UCSD-AML1 (cell line): ENCODE measurements around the gene AP3D1.

ENCODE experiments used
- DNase-seq: peaks from one replicate; lab custom pipeline; 2025; ENCODE audit not compliant: unreplicated experiment; lab: John Stamatoyannopoulos, UW

The AP3D1 gene

DNA sequence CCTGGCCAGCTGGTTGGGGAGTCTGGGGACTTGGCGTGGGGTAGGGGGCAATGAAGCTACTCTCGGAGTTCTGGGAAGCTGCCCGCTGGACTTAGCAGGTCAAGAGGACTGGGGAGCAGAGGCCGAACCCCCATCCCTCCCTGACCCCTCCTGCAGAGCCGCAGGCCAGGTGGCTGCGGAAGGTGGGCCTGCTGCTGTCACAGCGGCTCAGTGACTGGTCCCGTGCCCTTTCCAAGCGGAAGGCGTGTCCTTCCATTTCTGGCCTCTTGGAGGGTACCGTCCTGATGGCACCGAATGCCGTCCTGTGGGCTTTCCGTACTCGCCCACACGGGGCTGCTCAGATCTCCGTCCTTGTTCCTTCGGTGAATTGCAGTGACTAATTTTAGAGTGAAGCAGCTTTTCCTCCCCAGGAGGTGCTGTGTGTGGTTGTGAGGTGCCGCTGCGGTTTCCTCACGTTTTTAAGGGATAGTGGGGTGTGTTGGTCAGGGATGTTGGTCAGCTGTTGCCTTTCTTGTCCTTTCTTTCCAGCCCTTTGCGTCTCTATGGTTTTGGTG is 33.1 kb upstream of the AP3D1 start:
- no peak for DNase-seq

DNA sequence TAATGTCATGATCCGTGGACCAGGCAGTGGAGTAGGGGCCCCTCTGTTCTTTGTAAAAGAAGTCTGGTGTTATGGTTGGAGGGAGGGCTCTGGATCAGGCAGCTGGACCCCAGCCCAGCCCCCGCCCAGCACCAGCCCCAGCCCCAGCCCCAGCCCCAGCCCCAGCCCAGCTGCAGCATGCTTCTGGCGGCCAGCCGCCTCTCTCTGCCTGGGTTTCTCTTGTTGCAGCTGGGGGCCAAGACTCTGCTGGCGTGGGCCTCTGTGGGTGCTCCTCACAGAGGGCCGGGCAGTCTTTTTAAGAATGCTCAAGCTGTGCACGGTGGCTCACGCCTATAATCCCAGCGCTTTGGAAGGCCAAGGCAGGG is 30.2 kb upstream of the AP3D1 start:
- DNase-seq, result no peak

DNA sequence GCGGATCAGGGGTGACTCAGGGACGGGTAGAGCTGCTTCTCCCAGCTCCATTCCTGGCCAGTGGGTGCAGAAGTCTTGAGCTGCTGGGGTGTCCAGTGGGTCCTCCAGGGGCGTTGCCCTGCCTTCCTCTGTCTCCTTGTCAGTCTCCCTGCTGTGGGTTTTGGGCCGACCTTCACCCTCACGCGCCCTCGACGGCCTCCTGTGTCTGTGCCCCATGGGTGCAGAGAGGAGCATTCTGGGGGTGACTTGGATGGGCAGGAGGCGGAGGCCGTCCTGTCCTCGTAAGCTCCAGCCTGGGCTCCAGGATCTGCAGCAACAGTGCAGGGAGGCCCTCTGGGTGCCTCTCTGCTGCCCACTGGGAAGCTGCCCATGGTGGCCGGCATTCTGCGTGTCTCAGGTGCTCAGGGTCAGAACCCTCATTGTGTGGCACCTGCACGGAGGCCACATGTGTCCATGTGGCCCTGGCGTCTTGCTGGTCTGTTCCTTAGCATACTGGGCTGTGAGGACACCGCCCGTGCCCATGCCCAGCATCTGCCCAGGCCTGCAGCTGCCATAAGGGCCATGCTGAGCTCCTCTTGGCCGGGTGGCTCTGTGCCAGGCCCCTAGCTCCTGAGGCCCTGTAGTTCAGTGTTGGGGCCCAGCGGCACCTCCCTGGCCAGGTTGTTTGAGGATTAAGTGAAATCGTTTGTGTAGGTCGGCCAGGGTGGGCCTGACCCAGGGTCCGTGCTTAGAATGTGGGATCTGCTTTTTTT is 29.7 kb upstream of the AP3D1 start:
- DNase-seq, result no peak

DNA sequence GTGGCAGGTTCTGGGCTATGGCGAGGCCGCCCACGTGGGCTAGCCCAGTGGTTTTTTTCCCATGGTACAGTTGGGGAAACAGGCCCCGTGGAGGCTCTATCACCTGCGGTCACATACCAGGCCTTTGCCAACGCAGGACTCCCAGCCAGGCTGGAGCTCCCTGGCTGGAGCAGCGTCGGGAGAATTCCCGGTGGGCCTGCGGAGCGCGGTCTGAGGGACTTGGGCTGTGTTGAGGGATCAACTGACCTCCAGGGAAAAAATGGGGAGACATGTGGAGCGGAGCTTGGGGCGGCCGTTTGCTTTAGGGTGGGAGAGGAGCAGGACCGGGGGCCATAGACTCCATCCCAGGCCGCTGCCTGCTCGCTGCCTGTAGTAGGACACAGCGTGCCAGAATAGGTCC is 28.7 kb upstream of the AP3D1 start:
- no peak for DNase-seq

DNA sequence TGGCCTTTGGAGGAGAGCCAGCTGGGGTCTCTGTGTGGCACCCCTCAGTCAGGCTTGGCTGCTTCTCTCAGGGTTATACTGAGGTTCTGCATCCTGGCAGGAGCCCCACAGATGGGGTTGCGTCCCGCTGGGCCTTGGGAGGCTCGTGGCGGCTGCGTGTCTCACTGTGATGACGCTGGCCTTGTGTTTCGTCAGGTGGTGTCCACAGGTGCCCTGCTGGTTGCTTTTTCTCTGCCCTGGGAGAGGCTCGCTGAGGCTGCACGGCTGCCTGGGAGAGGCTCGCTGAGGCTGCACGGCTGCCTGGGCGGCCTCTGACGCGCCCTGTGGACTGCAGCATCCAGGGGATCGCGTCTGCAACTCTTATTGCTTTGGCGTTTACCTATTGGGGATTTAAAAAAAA is 27.7 kb upstream of the AP3D1 start:
- no peak for DNase-seq

DNA sequence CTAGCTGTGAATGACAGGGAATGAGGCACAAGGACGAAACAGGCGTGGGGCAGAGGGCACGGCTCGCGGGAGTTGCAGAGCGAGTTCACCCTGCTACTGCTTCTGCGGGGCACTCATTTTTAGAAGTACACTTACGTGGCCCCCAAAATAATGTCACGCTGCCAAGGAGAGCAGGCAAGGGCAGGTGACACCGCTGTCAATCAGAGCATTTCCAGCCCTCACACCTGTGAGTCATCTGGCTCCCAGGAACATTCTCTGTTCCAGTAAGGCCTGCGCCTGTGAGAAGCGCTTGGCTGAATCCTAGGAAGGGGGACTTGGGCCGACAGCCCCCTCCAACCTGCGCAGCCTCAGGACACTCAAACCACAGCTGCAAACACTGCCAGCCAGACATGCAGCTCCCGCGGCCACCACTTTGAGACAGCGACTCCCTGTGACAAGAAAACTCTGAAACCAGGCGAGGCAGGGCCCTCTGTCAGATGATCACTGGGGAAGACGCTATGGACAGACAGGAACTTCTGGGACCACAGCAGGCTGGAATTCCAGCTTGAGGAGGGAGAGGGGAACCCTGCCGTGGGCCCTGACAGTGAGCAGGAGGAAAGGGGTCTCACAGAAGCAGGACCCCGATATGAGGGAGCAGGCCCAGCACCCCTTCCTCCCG is 25.1 kb upstream of the AP3D1 start:
- DNase-seq, result no peak

DNA sequence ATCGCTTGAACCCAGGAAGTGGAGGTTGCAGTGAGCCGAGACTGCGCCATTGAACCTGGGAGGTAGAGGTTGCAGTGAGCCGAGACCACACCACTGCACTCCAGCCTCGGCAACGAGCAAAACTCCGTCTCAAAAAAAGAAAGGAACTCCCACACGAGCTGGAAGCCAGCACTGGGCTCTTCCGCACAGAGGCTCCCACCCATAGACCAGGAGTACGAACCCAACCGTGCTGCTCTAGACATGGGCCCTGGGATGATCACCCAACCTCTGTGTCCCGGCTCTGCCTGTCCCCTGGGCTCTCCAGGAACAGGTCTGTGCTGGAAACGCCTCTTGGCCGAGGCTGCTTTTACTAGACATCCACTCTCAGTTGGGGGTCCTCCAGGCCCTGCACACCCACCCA is 24.4 kb upstream of the AP3D1 start:
- DNase-seq, result no peak

DNA sequence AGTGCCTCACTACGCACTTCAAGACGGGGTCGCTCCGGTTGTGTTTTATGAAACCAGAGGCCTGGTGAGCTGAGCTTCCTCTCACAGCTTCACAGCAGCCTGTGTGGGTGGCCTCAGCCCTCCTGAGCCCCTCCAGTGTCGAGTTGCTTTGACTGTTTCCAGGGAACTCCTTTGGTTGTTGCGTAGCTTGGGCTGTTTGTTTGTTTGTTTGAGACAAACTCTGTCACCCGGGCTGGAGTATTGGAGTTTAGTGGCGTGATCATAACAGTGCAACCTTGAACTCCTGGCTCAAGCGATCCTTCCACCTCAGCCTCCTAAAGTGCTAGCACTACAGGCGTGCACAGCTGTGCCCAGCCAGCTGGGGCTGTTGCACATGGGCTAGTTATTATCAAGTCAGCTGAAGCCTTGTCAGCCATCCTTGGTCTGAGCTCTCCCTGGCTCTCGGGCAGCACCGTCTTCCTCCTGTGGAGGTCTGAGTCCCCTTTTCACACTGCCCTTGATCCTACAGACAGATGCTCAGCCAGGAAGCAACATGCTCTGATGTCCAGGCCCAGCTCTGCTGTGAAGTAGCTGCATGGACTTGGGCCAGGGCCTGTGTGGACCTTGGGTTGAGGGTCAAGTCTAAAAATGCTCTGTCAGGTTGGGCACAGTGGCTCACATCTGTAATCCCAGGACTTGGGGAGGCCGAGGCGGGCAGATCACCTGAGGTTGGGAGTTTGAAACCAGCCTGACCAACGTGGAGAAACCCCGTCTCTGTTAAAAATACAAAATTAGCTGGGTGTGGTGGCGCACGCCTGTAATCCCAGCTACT is 22.6 kb upstream of the AP3D1 start:
- no peak for DNase-seq

DNA sequence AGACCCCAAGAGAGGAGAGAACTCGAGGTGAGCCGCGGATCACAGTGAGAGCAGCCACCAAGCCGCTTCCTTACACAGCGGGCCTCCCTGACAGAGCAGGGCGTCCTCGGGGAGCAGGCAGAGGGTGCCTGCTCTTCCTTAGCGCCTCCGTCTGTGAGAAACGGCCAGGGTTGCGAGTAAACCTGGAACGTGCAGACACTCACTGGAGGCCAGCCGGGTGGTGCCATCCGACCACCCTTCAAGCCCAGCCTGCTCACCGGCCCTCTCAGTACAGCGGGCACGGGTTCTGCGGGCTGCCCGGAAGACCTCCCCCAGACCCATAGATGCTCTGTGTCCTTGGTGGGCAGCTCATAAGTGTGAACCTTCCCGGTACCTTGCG is 22.0 kb upstream of the AP3D1 start:
- no peak for DNase-seq

DNA sequence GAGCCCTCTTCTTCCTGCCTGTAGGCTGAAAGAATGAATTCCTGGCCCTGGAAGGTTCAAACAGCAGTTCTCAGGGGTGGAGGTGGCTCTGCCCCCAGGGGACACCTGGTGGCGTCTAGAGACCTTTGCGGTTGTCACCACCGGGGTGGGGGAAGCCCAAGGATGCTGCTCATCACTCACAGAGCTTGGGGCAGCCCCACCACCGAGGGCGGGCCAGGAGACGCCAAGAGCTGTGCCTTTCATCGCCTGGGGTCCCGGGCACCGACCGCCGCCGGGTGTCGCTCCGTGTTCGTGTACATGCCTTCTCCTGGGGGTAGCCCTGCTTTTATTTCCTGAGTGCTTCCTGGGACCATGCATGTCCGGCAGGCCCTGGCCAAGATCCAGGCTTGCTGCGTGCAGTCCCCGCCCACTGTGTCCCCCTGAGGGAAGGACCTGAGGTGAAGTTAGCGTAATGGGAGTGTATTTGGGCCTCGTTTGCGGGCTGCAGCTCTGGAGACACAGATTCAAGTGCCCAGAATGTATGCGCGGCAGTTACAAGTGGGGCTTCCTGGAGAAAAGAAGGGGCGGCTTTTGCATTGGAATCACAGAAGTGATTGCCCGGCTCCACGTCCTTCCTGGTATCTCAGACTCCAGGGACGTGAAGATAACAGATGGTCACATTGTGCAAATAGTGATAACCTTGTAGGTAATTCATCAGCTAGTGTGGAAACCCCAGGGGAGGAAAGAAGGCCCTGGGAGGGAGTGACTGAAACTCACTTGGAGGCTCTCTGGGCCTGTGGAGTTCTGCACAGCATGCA is 20.2 kb upstream of the AP3D1 start:
- no peak for DNase-seq

DNA sequence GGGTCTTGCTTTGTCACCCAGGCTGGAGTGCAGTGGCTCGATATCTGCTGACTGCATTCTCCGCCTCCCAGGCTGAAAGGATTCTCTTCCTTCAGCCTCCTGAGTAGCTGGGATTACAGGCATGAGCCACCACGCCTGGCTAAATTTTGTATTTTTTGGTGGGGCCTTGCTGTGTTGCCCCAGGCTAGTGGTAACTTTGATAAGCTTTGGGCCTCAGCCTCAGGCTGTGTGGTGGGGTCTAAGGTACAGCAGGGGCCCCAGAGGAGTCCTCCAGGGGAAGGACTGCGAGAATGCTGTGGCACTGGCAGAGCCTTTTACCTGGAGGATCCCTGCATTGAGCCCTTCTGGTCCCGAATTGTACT is 19.6 kb upstream of the AP3D1 start:
- no peak for DNase-seq

DNA sequence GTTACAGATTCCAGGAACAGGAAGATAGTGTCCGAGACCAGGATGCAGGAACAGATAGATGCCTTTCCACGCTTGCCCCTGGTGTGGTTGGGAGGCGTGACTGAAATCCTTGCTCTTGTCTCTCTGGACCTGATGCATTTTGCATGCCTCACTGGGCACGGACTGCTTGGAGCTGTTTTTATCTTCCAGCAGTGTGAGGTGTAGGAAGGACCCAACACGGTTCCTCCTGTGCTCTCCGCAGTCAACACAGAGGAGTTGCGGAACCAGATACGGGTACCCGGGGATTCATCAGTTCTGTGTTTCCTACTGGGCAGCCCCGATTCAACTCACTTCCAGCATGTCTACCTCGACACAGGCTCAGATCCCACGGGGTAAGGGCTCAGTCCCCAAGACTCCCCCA is 18.9 kb upstream of the AP3D1 start:
- no peak for DNase-seq

DNA sequence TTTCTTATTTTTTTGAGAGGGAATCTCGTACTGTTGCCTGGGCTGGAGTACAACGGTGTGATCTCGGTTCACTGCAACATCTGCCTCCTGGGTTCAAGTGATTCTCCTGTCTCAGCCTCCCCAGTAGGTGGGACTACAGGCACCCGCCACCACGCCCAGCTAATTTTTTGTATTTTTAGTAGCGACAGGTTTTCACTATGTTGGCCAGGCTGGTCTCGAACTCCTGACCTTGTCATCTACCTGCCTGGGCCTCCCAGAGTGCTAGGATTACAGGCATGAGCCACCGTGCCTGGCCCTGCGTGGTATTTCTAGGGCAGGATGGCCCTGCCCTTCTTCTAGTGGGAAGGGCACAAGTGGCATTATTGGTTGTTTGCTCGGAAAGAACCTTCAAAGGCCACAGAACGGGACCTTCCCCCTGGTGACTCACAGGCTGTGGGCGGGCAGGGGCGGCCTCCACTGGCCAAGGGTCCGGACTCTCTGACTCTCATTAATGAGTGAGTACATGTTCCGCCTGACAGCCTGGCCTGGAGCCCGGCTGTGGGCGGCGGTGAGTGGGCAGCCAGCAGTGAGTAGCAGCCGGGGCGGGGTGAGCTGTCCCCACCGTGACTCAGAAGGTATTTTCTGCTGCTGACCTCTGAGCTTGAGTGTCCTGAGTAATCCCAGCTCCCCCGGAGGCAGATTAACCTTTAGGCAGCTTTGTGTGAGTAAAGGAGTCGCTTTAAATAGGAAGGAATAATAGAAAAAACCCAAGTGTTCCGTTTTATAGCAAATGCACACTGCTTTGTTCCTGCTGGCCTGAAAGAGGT is 17.5 kb upstream of the AP3D1 start:
- peak; percentile 89 for DNase-seq

DNA sequence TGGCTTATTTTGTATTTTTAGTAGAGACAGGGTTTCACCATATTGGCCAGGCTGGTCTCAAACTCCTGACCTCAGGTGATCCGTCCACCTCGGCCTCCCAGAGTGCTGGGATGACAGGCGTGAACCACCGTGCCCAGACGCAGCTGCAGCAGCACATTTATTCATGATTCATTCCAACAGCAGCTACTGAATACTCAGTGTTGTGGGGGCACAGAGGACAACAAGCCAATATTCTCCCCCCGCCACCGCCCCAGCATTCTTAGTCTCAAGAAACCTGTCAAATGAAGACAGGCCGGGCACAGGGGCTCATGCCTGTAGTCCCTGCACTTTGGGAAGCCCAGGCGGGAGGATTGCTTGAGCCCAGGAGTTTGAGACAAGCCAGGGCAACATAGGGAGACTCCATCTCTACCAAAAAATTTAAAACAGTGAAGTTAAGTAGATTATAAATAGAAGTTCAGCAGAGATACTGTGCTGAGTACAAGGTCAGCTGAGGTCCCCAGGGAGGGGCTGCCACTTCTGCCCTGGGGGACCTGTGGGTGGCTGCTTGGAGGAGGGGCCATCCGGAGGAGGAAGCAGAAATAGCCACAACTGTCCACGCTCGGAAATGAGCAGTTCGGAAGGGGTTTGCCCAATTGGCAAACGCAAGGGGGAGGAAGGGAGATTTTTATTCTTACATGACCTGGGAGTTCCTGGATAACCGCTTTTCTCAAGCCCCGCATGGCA is 16.7 kb upstream of the AP3D1 start:
- peak; percentile 85 for DNase-seq

DNA sequence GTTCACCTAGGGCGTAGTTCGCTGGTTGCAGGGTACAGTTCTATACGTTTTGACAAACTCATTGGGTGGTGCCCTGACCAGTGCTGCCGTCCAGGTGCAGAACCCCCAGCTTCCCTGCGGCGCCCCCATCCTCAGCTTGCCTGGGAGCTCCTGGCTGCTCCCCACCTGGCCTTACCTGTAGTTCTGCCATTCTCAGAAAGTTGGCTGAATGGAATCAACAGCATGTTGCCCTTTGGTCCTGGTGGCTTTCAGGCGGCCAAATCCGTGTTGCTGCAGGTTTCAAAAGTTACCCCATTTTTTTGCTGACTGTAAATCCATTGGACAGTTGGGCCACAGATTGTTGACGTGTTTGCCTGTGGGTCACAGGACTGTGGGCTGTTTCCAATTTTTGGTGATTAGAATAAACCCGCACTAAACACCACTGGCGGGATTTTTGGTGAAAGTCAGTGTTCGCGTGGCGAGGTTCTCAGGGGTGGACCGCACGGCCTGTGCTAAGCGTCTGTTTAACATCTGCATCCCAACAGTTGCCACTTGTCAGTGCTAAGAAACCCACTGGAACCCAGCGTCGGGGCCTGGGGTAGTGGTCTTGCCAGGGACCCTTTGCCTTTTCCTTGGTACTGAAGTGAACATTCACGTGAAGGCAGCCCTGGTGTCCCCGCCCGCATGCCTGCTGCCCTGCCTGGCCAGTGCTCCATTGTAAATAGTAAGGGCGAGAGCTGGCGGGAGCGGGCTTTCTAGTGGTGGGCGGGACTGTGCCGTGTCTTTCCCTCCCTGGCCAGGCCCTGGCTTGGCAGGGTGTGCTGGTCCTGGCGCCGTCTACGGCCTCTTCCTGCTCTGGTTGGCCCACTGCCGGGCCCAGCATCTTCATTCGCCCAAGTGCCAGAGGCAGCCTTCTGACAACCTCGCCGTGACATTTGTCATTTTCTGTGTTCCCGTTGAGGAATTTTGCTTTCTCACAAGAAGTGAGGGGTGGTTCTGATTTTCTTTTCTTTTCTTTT is 15.7 kb upstream of the AP3D1 start:
- no peak for DNase-seq

DNA sequence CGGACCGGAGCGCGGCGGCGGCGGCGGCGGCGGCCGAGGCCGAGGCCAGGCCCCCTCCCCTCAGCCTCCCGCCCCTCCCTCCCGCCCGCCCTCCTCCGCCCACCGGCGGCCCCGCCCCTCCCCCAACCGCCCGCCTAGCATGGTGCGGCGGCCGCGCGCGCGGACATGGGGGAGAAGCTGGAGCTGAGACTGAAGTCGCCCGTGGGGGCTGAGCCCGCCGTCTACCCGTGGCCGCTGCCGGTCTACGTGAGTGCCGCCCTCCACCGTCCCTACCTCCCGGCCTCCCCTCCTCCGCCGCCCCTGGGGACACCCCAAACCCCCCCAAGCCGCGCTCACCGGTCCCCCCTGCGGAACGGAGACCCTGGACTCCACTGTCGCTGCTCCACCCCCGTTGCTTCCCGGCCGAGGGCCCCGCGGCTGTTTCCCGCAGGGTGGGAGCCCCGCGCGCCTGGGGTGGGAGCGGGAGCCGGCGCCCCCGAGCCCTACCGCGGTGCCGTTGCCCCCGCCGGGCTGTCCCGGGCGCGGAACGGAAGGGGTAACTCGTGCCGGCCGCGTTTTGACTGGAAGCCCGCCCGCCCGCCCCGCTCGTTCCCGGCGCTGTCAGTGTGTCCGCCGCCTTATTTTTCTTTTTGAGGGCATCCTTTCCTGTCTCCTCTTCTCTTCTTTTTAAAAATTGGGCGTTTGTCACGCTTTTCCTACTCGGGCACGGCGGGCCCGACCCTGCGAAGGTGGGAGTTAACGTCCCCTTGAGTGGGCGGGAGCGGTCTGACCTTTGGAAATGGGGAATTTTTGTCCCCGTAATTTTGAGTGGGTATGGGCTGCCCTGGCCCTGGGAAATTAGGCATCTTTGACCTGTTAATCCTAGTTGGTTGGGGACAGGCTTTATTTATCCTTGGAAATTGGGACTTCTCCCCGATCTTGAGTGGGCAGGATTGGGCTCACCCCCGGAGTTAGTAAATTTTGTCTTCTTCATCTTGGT is 12.9 kb upstream of the AP3D1 start:
- no peak for DNase-seq

DNA sequence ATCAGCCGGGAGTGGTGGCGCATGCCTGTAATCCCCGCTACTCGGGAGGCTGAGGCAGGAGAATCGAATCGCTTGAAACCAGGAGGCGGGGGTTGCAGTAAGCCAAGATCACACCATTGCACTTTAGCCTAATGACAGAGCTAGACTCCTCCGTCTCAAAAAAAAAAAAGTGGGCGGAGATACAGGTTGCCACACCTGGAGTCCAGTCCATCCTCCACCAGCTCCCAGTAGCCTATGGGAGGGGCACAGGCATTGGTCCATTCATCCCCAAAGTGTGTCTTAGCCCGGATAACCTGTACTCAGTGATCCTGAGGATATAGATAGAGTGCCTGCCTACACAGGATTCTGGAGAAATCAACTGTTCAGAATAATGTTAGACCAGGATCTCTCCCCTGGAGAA is 9.0 kb upstream of the AP3D1 start:
- DNase-seq, result no peak
